ACHN (cell line): ENCODE measurements around the gene RPH3AL.

Source experiments
- DNase-seq: peaks from one replicate; pipeline ENCODE4 v3.0.0-alpha.2; 2015
- in situ Hi-C: cut with HindIII; loops from 2 replicates; pipeline ENCODE4 v1.10.0; 2017; ENCODE audit warnings: low sequenced_read_pairs, low pct_ligation_motif_present, low pct_unique_long_range_greater_than_20kb

RPH3AL gene

DNA sequence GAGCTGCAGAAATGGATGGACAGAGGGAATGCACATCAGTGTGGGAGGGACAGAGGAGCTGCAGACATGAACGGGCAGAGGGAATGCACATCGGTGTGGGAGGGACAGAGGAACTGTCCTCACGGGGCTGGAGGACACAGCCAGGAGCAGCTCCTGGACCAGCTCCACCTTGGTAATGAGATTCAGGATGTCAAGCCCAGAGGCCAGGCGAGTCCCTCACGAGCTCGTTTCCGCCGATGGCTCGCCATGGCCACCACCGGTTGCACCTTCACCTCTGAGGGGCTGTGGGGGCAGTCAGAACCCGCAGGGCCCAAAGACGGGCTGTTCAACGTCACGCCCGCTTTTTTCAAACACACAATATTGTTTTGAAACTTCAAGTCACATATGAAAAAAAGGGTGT lies 56.2 kb downstream of the RPH3AL start:
- in situ Hi-C loops = no loop called here
- DNase-seq = no peak

DNA sequence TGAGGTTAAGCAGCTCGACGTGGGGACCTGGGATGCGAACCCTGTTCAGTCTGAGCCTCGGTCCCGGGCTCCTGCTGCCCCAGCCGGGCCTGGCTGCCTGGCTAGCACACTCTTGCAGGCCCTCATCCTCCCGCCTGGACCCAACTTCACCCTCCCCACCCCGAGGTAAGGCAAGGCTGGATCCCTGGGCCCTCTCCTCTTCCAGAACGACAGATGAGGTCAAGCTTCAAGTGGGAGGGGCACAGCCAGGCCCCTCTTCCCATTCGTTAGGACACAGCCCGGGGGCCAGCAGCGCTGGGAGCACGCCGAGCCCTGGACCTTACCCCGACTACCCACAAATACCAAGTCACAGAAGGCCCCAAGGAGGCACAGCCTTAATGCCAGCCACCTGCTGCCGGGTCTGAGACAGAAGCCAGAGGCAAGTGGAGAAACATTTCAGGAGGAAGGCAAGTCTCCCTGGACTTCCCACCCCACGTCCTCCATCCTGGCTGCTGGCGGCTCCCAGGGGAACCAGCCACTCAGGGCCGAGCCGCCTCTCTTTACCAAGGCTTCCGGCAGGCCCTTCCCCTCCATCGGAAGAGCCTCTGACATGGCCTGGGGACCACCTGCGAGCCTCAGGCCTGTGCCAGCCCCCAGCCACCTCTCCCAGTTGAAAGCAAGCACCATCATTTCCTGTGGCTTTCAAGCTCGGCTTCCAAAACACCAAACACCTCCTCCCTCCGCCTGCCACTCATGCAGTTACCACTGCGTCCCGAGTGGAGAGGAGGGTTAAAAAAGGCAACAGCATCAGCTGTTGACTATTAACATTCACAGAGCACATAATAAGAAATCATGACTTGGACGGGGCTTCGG lies 59.9 kb downstream of the RPH3AL start:
- in situ Hi-C loops = no loop called here
- no peak for DNase-seq

DNA sequence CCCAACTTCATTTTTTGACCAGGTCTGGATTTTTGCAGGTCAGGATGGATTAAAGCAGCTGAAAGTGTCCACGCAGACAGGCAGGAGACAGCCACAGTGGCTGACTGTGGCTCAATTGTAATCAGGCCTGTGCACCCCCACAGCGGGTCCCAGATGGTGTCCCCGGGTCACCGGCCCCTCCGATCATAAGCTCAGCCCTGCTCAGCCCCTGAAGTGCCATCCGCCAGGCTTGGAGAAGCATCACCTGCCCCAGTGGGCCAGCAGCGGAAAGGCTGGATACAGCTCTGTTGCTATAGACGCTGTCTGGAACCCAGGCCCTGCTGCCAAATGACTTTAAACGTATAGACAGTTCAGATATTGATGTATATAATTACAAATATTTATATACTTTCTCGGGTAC lies 60.6 kb downstream of the RPH3AL start:
- in situ Hi-C loops = no loop called here
- no peak for DNase-seq

DNA sequence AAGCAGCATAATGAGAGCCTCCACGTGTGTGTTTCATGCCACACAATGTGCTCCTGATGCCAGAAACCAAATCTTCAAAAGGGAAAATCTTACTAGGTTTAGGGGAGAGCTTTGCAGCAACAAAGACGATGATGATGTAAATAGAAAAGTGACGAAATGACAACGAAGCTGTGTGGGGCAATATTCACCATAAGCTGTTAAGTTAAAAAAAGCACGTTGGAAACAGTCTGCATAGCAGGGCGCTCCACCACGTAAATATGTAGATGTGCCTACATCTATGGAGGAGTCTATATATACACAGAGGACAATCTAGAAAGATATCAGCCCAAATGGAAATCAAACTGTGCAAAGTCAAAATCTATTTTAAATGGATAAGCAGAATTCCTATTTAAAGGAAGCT lies 61.0 kb downstream of the RPH3AL start:
- DNase-seq = no peak
- in situ Hi-C loops = no loop called here

DNA sequence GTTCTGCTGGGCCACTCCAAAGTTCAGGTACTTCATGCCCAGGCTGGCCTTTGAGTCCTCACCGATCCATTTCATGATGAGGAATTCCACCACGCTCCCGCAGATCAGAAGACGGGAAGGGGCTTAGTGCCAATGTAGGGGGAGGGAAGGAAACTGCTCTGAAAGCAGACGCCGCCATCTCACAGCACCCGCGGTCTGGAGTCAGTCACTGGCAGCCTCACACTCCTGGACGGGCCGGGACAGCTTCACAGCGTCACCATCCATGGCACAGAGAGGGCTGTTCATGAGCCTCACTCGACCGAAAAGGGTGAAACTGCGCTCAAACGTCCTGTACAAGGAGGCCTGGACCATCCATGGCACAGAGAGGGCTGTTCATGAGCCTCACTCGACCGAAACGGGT lies 62.0 kb downstream of the RPH3AL start:
- no peak for DNase-seq
- in situ Hi-C loops = no loop called here

DNA sequence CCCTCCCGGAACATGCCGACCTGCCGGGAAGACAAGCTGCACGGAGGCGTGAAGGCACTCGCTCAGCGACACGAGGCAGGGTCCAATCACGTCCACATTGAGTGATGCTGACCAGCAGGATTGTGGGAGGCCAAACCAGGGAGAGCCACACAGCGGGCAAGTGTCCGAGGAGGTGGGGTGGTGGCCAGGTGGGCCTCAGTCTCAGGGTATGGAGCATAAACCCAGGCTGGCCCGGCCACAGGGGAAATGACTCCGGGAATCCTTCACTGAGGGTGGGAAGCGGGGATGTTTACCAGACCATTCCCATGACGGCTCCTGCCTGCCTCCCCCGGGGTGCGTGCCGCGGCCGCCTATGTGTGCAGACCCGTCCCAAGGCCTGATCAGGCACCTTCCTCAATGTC lies 62.5 kb downstream of the RPH3AL start:
- in situ Hi-C loops = no loop called here
- no peak for DNase-seq

DNA sequence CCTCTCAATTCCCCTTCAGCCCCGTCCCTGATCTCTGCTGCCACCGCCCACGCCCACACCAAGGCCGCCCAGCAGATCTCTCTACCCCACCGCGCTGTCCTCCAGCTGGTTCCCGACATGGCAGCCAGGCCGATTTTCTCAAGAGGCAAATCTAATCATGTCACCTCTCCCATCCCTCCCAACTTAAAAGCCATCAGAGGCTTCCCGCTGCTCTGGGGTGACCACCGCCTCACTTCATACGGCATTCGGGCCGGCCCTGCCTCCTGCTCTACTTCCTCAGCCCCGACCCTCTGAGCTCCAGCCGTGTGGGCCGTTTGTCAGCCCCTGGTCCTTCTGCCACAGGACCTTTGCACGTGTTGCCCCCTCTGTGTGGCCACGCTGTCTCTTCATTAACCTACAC lies 63.2 kb downstream of the RPH3AL start:
- no peak for DNase-seq
- in situ Hi-C loops = no loop called here

DNA sequence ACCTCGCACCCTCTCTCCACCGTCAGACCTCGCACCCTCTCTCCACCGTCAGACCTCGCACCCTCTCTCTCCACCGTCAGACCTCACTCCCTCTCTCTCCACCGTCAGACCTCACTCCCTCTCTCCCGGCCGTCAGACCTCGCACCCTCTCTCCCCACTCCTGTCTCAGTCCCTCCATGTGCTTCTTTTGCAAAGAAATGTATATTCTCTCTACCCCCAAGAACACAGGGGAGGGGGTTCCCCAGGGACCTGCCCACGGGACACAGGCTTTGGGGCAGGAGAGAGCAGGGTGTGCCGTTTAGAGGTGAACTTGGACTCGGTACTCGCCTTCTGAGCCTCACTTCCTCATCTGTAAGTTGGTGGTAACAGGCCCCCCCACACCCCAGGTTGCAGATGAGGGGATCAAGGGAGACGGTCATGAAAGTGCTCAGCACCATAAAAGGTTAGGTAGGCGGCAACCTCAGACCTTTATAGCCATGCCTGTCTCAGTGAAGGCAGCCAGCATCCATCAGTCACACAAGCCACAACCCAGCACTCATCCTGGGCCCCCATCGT lies 63.7 kb downstream of the RPH3AL start:
- in situ Hi-C loops = no loop called here
- DNase-seq = no peak

DNA sequence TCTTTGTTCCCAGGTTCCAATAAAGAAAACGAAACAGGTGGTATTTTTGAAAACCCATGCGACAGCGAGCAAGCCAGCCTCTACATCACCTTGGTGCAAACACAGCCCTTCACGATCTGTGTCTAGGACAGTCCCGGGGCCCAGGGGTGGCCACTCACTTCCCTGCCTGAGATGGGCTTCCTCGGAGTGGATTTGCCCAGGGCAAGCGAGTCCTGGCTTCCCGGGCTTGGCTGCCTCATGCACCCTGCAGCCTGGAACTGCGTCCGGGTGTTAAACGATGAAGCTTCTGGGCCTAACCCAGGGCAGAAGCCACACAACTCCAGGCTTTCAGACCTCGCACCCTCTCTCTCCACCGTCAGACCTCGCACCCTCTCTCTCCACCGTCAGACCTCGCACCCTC lies 66.0 kb downstream of the RPH3AL start:
- in situ Hi-C loops = no loop called here
- DNase-seq = no peak

DNA sequence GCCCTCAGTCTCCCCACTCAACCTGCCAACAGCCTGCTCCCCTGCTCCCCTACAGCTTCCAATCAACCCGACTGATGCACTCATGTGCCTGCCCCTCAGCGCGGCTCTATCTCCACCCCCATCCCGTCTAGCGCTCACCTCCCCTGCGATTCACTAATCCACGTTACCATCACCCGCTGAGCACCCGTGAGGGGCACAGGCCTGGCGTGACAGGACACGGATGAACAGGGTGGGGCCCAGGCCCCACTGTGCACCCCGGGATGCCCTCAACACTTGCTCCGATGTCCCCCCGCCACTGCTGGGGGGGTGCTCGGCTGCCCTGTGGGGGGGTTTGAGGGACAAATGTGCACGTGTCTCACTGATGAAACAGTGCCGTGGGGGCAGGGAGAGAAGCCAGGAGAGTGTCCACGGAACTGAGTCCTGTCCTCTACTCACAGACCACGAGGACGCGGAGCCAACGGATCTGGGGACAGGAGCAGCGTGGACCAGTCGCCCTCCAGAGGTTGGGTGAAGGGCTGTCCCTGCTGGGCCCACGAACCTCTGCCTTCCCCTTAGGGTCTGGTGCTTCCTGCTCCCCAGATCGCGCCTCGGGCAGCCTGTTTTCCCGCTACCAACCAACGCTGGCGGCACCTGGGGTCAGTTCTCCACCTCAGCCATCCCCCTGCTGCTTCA lies 66.7 kb downstream of the RPH3AL start:
- no peak for DNase-seq
- in situ Hi-C loops = no loop called here

DNA sequence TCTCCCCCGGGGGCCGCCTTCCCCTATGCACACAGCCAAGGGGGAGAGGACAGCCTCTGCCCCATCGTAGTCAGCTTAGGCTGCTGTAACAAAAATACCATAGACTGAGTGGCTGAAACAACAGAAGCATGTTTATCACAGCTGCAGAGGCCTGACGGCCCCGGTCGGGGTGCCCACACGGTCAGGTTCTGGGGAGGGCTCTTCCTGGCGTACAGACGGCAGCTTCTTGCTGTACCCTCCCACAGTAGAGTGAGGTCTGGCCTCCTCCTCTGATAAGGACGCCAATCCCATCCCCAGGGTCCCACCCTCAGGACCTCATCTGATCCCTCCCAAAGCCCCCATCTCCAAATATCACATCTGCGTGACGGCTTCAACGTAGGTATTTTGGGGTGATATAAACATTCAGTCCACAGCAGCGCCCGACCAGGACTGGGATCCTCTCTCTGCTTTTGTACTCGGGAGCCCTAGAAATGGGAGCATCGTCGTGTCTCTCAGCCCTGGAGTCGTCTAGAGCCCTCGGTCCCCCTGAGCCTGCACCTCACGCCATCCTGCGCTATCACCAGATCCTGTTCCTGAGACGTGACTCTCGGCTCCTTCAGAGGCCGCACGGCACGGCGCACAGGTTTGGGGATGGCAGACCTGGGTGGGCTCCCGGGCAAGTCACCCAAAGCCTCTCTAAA lies 67.8 kb downstream of the RPH3AL start:
- in situ Hi-C loops = no loop called here
- no peak for DNase-seq

DNA sequence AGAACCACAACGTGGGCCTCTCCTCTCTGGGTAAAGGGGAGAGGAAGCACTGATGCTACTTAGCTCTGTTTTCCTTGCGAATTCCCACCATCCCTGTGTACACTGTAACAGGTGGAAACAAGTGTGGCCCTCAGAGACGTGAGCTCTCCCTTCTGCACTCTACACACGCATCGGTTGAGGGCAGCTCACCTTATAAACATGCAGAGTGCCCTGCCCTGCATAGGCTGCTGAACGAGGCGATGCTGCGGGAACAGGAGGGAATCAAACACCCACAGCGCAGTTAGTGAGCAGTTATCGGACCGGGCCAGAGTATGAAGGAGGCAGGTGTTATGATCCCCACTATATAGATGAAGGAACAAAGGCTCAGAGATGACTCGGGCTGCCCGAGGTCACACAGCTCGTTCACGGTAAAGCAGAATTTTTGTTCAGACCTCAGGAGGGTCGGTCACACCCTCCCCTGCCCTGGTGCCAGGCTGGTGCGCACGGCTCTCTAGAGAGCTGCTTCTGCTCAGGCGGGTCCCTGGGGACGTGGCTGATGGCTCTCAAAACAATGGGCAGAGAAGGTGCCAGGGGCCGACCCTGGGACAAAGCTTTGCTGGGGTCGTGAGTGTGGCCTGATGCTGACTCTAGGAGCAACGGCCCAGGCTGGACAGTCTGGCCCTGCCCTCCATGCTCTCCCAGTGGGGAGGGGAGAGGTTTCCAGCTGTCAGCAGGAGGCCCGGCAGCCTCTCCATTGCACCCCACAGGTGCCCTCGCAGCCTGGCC lies 68.5 kb downstream of the RPH3AL start:
- no peak for DNase-seq
- in situ Hi-C loops = no loop called here

DNA sequence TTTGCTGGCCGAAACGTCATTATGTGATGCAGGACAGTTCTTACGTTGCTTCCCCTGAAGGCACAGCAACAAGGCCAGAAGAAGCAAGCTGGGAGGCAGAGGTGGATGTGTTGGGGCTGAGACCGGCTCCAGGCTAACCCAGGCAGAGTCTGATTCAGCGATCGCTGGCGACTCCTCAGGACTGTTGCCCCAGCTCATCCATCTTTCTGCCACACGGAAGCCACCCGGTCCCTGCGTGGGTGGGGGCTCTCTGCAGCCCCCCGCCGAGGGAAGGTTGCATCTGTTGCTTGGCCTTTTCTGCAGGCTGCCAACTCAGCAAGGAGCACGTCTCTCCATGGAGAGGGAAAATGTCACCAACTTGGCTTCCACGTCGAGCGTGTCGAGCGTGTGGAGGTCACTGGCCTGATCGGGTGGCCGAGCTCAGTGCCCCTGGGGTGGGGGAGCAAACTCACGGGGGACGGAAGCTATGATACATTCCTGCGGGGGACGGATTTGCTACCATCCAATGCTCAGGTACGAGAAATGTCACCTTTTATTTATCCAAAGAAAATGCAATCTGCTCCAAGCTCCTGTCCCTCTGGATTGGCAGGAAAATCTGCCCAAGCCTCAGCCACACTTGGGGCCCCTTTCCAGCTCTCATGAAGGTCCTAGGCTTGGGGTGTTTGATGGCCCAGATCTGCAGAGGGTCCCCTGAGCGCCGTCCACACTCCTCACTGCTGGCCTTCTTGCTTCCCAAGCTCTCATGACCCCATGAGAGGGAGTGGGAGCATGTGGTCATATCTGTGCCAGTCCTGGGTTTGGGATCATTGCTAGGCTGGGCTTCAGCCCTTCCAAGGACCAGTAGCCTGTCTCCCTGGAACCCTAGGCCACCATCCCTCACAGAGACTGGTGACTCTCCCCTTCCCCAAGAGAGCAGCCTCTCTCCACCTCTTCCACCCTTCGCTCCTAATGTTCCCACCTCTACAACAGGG lies 69.4 kb downstream of the RPH3AL start:
- in situ Hi-C loops = no loop called here
- no peak for DNase-seq

DNA sequence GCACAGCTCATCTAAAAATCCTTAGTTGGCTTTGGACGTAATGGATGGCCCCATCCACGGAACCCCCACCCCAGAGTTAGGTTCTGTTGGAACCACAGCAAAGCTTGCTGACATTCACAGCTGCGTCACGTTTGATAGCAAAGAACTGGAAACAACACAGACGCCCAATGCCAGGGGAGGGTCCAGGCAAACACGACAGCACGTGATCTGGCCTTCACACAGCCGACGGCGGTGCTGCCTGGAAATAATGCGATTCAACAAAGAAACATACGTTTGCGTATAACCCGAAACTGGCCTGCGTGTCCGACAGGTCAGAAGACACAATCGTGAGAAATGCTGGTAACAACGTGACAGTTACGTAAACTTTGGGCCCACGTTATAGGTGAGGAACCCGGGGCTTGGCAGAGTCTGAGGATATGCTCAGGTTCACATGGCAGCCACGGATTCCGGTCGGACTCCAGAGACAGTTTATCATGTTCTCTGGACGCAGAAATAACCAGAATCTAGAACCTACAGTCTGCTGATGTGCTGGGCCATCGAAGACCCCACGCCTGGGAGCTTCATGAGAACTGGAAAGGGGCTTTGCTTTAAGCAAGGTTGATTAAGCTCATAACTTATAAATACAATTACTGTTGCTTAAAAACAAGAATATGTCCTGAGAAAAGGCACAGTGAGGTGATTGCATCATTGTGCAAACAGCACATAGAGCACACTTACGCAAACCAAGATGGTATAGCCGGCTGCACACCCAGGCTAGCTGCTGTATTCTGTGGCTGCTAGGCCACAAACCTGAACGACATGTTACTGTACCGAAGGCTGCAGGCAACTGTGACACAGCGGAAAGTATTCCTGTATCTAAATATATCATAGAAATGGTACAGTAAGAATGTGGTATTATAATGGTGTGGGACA lies 70.4 kb downstream of the RPH3AL start:
- in situ Hi-C loops = no loop called here
- DNase-seq = no peak

DNA sequence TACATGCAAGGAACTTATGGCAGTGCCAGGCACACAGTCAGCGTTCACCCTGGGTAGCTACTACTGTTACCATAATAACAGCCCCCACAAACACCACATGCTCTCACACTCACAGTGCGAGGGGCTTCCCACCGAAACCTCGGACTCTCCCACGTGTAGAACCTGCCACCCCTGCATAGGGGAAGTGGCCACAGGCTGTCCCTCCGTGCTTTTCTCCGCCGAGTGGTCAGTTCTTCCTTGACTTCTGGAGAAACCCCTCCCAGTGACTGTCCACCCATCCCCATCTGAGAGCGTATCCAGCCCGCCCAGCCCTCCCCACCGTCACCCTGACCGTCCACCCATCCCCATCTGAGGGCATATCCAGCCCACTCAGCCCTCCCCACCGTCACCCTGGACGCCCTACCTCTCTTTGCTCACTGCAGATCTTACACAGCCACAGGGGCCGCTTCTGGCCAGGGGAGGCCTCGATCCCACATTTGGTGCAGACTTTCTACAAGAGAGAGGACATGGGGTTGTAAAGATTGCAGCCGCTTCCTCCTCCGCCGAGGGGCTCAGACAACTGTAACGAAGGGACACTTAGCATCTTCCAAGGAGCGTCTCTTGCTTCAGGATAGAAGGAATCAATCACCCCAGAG lies 71.1 kb downstream of the RPH3AL start:
- in situ Hi-C loops = no loop called here

DNA sequence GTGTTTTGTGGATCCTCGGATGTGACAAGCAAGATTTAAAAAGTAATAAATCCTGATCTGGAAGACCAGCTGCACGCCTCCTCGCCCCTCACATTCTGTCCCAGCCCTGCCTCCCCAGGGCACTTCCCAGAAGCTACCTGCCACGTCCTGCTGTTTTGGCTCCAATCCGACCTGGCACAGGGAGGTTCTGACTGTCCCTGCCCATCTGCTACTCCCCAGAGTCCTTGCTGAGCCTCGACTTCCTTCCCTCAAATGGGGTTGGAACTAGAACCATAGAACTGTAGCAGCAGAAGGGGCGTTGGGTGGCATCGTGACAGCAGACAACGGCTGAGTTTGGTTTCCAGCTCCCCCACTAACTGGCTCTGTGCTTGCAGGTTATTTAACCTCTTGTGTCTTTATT lies 71.7 kb downstream of the RPH3AL start:
- in situ Hi-C loops = no loop called here
- no peak for DNase-seq

More for the DNA sequence above, 71.1 kb downstream of the RPH3AL start:
- DNase-seq = no peak
